Prostate gland (tissue), 2 donors: ENCODE measurements around the gene CSTPP1. TPM values are rescaled to one million over a fixed set of nuclear protein-coding genes. Genes with fewer than 3 reads are reported as not detected.

Experiments
- DNase-seq: peaks from one replicate; pipeline ENCODE4 v3.0.0-alpha.2; 2019; ENCODE audit warnings: low spot score
- H3K27ac ChIP-seq, 2 donors: fragments of 200-600 bp; sonication (generic); 2 replicates each; pipeline ENCODE4 v1.5.1; 2017 to 2019
- H3K27me3 ChIP-seq: fragments of 200-600 bp; sonication (generic); replicated peaks from 2 replicates; pipeline ENCODE4 v1.5.1; 2019; ENCODE audit not compliant: insufficient read depth
- H3K36me3 ChIP-seq, 2 donors: fragments of 200-600 bp; sonication (generic); 1 replicate in 1 of 2; 2 replicates in 1 of 2; pipeline versions ENCODE4 v1.5.1 to v1.8.1; 2017 to 2019
- H3K4me1 ChIP-seq: fragments of 200-600 bp; sonication (generic); replicated peaks from 2 replicates; pipeline ENCODE4 v1.5.1; 2019
- H3K4me3 ChIP-seq, 2 donors: fragments of 200-600 bp; sonication (generic); 2 replicates each; pipeline ENCODE4 v1.5.1; 2017 to 2019
- H3K9me3 ChIP-seq: fragments of 200-600 bp; sonication (generic); 2 replicates; pipeline ENCODE4 v1.5.1; 2017
- CTCF ChIP-seq, 4 experiments: fragments of 200-600 bp in 2 of 4; fragments of 450-650 bp in 2 of 4; sonication (generic) in 2 of 4; IDR thresholded peaks; 1 replicate in 3 of 4; 2 replicates in 1 of 4; pipeline ENCODE4 v1.5.1; 2016 to 2019; ENCODE audit warnings: antibody characterized with exemption in 4 of 4, mild to moderate bottlenecking in 2 of 4, moderate library complexity in 2 of 4
- POLR2A ChIP-seq: fragments of 450-650 bp; IDR thresholded peaks from one replicate; pipeline ENCODE4 v1.6.1; 2016; ENCODE audit warnings: antibody characterized with exemption, mild to moderate bottlenecking
- POLR2AphosphoS5 ChIP-seq: sonication (generic); formaldehyde crosslinking; IDR thresholded peaks from one replicate; pipeline ENCODE4 v1.6.1; 2017; ENCODE audit warnings: antibody characterized with exemption
- WGBS: methylation state at CpG from one replicate; pipeline ENCODE4 v1.1.5; 2018; 5-methylcytosine and 5-hydroxymethylcytosine counted together
- intact Hi-C: fragments of 100-400 bp; cut with DNase I; formaldehyde crosslinking; loops from one replicate; pipeline ENCODE4 v1.14.2; 2022
- total RNA-seq, 2 donors: library from RNA; depleted of rRNA; stranded (reverse); fragments of >200 nt; gene quantifications; one replicate each; pipeline ENCODE4 v1.1.0, GENCODE V29; 2016

The CSTPP1 gene
- total RNA-seq, 2 donors from 2014 or later = 28.5 to 47.0 TPM

- no peak for TF ChIP-seq POLR2A
- no peak for TF ChIP-seq CTCF (IDR thresholded peaks at IDR 0.05)
- TF ChIP-seq POLR2AphosphoS5 = no peak
- Histone ChIP-seq H3K27me3 (no peaks in the 10 kb centered on the region), H3K4me1 (no peaks in the 10 kb centered on the region), H3K36me3 (no peaks in the 10 kb centered on the region), H3K27ac (no peak overlapping the region), H3K4me3 (no peak overlapping the region), H3K9me3 (no peaks in the 10 kb centered on the region)
- 98% methylated on average over 2 of the region's 2 CpGs for WGBS
- no peak for DNase-seq
- intact Hi-C loops = no loop called here
Measured at GRCh38 chr11:46890665-46891064, 45.9 kb upstream of the CSTPP1 start.

- DNase-seq = no peak
- no peak overlapping the region for H3K27ac ChIP-seq
- H3K4me1 ChIP-seq = no peaks in the 10 kb centered on the region
- no peak for TF ChIP-seq POLR2A
- no peak for TF ChIP-seq CTCF (IDR thresholded peaks at IDR 0.05)
- no peaks in the 10 kb centered on the region for H3K9me3 ChIP-seq
- H3K4me3 ChIP-seq = no peak overlapping the region
- no peaks in the 10 kb centered on the region for H3K27me3 ChIP-seq
- 85% methylated on average over 2 of the region's 2 CpGs for WGBS
- no peaks in the 10 kb centered on the region for H3K36me3 ChIP-seq
- intact Hi-C loops = no loop called here
Measured at GRCh38 chr11:46892109-46892508, 44.5 kb upstream of the CSTPP1 start.

- intact Hi-C loops = no loop called here
- Histone ChIP-seq H3K9me3 (no peaks in the 10 kb centered on the region), H3K4me1 (no peaks in the 10 kb centered on the region), H3K36me3 (no peaks in the 10 kb centered on the region), H3K4me3 (no peak overlapping the region), H3K27ac (no peak overlapping the region), H3K27me3 (no peaks in the 10 kb centered on the region)
- WGBS = 93% methylated on average over 9 of the region's 9 CpGs
- TF ChIP-seq POLR2A (no peak), POLR2AphosphoS5 (no peak), CTCF (IDR thresholded peaks at IDR 0.05) (no peak)
- DNase-seq = no peak
Measured at GRCh38 chr11:46892838-46893237, 43.7 kb upstream of the CSTPP1 start.

- Histone ChIP-seq H3K36me3 (no peaks in the 10 kb centered on the region), H3K27ac (no peak overlapping the region), H3K4me1 (no peaks in the 10 kb centered on the region), H3K27me3 (no peaks in the 10 kb centered on the region), H3K9me3 (no peaks in the 10 kb centered on the region), H3K4me3 (no peak overlapping the region)
- no peak for DNase-seq
- TF ChIP-seq POLR2AphosphoS5 = no peak
- TF ChIP-seq POLR2A = no peak
- no peak for TF ChIP-seq CTCF (IDR thresholded peaks at IDR 0.05)
- 95% methylated on average over 16 of the region's 16 CpGs for WGBS
- intact Hi-C loops = no loop called here
Measured at GRCh38 chr11:46894506-46894905, 42.1 kb upstream of the CSTPP1 start.

GRCh38 chr11:46894961-46895360 lies 41.6 kb upstream of the CSTPP1 start:
- no peak overlapping the region for H3K4me3 ChIP-seq
- no peaks in the 10 kb centered on the region for H3K4me1 ChIP-seq
- no peaks in the 10 kb centered on the region for H3K9me3 ChIP-seq
- intact Hi-C loops = no loop called here
- no peak for DNase-seq
- 92% methylated on average over 10 of the region's 10 CpGs for WGBS
- H3K27ac ChIP-seq = no peak overlapping the region
- no peaks in the 10 kb centered on the region for H3K36me3 ChIP-seq
- H3K27me3 ChIP-seq = no peaks in the 10 kb centered on the region
- TF ChIP-seq POLR2A (no peak), POLR2AphosphoS5 (no peak), CTCF (IDR thresholded peaks at IDR 0.05) (no peak)
